Neural progenitor cell (in vitro differentiated cells): Measurements from ENCODE around the gene SLC7A5. TPM values are rescaled to one million over a fixed set of nuclear protein-coding genes. Genes with fewer than 3 reads are reported as not detected.

Source experiments
- DNase-seq: peaks from one replicate; pipeline ENCODE4 v3.0.0-alpha.2; 2016; ENCODE audit warnings: low spot score
- H2AFZ ChIP-seq: fragments of 200-600 bp; sonication (generic); replicated peaks from 2 replicates; pipeline ENCODE4 v1.6.1; 2016; ENCODE audit warnings: antibody characterized with exemption
- H3F3A ChIP-seq: fragments of 200-600 bp; sonication (generic); 2 replicates; pipeline ENCODE4 v1.6.1; 2016; ENCODE audit warnings: antibody characterized with exemption, low read depth
- H3K27ac ChIP-seq: fragments of 200-600 bp; sonication (generic); 2 replicates; pipeline ENCODE4 v1.5.1; 2016; ENCODE audit warnings: mild to moderate bottlenecking
- H3K27me3 ChIP-seq: fragments of 200-600 bp; sonication (generic); 2 replicates; pipeline ENCODE4 v1.6.1; 2016; ENCODE audit warnings: mild to moderate bottlenecking, moderate library complexity
- H3K36me3 ChIP-seq: fragments of 200-600 bp; sonication (generic); 2 replicates; pipeline ENCODE4 v1.5.1; 2016
- H3K4me1 ChIP-seq: fragments of 200-600 bp; sonication (generic); 2 replicates; pipeline ENCODE4 v1.6.1; 2016; ENCODE audit warnings: mixed run types
- H3K4me2 ChIP-seq: fragments of 200-600 bp; sonication (generic); 2 replicates; pipeline ENCODE4 v1.6.1; 2016
- H3K4me3 ChIP-seq: fragments of 200-600 bp; sonication (generic); 2 replicates; pipeline ENCODE4 v1.5.1; 2016
- H3K79me2 ChIP-seq: fragments of 200-600 bp; sonication (generic); 2 replicates; pipeline ENCODE4 v1.6.1; 2016; ENCODE audit warnings: low read depth
- H3K9ac ChIP-seq: fragments of 200-600 bp; sonication (generic); 2 replicates; pipeline ENCODE4 v1.6.1; 2016
- H3K9me3 ChIP-seq: fragments of 200-600 bp; sonication (generic); 2 replicates; pipeline ENCODE4 v1.5.1; 2016; ENCODE audit warnings: low read depth
- H4K20me1 ChIP-seq: fragments of 200-600 bp; sonication (generic); 2 replicates; pipeline ENCODE4 v1.6.1; 2016; ENCODE audit warnings: low read depth
- H3K27ac Mint-ChIP-seq: 3 replicates; pipeline ENCODE4 v1.8.0; 2021; ENCODE audit warnings: mixed read lengths
- H3K27me3 Mint-ChIP-seq: 2 replicates; pipeline ENCODE4 v1.8.0; 2022; ENCODE audit warnings: low read depth, mild to moderate bottlenecking, inconsistent platforms, moderate library complexity, mixed read lengths; ENCODE audit not compliant: insufficient read depth
- H3K36me3 Mint-ChIP-seq: 3 replicates; pipeline ENCODE4 v1.8.0; 2021; ENCODE audit warnings: mixed read lengths
- H3K4me1 Mint-ChIP-seq: 3 replicates; pipeline ENCODE4 v1.8.0; 2021; ENCODE audit warnings: mixed read lengths
- H3K4me3 Mint-ChIP-seq: 3 replicates; pipeline ENCODE4 v1.8.0; 2021; ENCODE audit warnings: mild to moderate bottlenecking, moderate library complexity, mixed read lengths
- H3K9me3 Mint-ChIP-seq: 3 replicates; pipeline ENCODE4 v1.8.0; 2020; ENCODE audit warnings: mixed read lengths
- EZH2 ChIP-seq: fragments of 200-600 bp; sonication (generic); IDR thresholded peaks from 2 replicates; pipeline ENCODE4 v1.6.1; 2017; ENCODE audit warnings: antibody characterized with exemption, mild to moderate bottlenecking, moderate library complexity
- EZH2phosphoT487 ChIP-seq: fragments of 200-600 bp; sonication (generic); IDR thresholded peaks from 2 replicates; pipeline ENCODE4 v1.6.1; 2017; ENCODE audit warnings: antibody characterized with exemption
- total RNA-seq: library from RNA; depleted of rRNA; stranded (reverse); fragments of >200 nt; gene quantifications from 2 replicates; pipeline ENCODE4 v1.2.3, GENCODE V29; 2015; ENCODE audit warnings: low replicate concordance
- TF ChIP-seq, protein P1 (sequence below): fragments of 200-600 bp; sonication (generic); IDR thresholded peaks from 2 replicates; pipeline ENCODE4 v1.5.1; 2017; ENCODE audit warnings: antibody characterized with exemption, mild to moderate bottlenecking

Gene SLC7A5
- total RNA-seq, 1 donor from 2014 or later, result 2.8 TPM

DNA sequence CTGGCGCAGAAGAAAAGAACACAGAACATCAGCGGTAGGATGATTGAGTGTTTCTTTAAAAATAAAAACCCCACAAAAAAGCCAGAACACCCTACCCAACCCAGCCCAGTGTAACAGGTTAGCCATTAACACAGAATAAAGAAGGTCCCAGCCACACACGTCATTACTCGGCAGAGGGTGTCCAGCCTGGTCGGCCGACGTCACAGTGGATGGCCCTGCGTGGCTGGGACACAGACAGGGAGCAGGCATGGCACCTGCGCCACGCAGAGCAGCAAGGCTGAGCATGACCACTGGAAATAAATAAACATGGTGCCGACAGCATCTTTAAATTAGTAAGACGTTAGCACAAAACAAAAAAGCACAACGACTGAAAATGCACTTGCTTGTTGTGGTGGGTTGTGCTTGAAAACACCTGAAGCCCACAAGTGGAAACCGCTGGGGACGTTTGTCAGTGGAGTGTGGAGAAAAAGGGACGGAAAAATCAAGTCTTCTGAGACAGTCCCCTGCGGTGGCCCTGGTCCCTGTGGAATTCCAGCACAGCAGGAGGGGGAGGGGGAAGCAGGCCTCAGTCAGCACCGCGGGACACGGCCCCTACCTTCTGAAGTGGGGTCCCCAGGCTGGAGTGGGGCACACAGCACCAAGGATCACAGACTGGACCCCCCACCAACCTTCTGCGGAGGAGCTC is 39.2 kb downstream of the SLC7A5 start:
- H3K27ac ChIP-seq, result no peak overlapping the region
- H2AFZ ChIP-seq, result no peak overlapping the region
- Mint-ChIP-seq H3K36me3 (peaks cover 3% of the 10 kb centered on the region), H3K4me1 (peaks cover 16% of the 10 kb centered on the region), H3K9me3 (no peaks in the 10 kb centered on the region), H3K4me3 (peak overlapping the region; percentile 36), H3K27me3 (peaks cover 2% of the 10 kb centered on the region), H3K27ac (peak overlapping the region; percentile 50)
- no peak for DNase-seq
- no peaks in the 10 kb centered on the region for H3K36me3 ChIP-seq
- H3K79me2 ChIP-seq, result no peaks in the 10 kb centered on the region
- TF ChIP-seq, protein P1, sequence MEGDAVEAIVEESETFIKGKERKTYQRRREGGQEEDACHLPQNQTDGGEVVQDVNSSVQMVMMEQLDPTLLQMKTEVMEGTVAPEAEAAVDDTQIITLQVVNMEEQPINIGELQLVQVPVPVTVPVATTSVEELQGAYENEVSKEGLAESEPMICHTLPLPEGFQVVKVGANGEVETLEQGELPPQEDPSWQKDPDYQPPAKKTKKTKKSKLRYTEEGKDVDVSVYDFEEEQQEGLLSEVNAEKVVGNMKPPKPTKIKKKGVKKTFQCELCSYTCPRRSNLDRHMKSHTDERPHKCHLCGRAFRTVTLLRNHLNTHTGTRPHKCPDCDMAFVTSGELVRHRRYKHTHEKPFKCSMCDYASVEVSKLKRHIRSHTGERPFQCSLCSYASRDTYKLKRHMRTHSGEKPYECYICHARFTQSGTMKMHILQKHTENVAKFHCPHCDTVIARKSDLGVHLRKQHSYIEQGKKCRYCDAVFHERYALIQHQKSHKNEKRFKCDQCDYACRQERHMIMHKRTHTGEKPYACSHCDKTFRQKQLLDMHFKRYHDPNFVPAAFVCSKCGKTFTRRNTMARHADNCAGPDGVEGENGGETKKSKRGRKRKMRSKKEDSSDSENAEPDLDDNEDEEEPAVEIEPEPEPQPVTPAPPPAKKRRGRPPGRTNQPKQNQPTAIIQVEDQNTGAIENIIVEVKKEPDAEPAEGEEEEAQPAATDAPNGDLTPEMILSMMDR, result no peak
- no peak for TF ChIP-seq EZH2phosphoT487
- TF ChIP-seq EZH2, result no peak
- H3K27me3 ChIP-seq, result no peaks in the 10 kb centered on the region
- H3F3A ChIP-seq, result peaks cover 5% of the 10 kb centered on the region
- H3K4me3 ChIP-seq, result no peak overlapping the region
- H3K4me2 ChIP-seq, result no peak overlapping the region
- peaks cover 15% of the 10 kb centered on the region for H3K4me1 ChIP-seq
- no peaks in the 10 kb centered on the region for H3K9me3 ChIP-seq
- H3K9ac ChIP-seq, result no peak overlapping the region
- no peaks in the 10 kb centered on the region for H4K20me1 ChIP-seq

DNA sequence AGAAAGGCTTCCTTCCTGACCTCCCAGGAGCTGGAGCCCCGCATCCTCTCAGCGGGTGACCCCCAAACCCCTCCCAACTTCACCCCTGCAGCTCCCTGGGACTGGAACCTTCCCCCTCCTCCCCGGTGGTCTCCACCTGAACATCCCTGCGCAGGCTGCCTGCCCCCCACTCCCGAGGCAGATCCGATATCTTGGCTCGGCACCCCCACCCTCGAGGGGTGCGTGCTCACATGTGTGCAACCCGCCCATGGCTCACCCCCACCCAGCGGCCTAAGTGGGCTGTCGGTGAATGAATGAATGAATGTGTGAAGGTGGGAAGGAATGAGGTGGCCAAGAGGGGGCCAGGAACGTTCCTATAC is 39.7 kb downstream of the SLC7A5 start:
- no peak overlapping the region for H3K4me3 Mint-ChIP-seq
- peaks cover 5% of the 10 kb centered on the region for H3F3A ChIP-seq
- TF ChIP-seq, protein P1, result no peak
- TF ChIP-seq EZH2 (no peak), EZH2phosphoT487 (no peak)
- no peak overlapping the region for H2AFZ ChIP-seq
- H3K36me3 ChIP-seq, result no peaks in the 10 kb centered on the region
- no peaks in the 10 kb centered on the region for H4K20me1 ChIP-seq
- H3K27ac ChIP-seq, result no peak overlapping the region
- H3K79me2 ChIP-seq, result no peaks in the 10 kb centered on the region
- no peak overlapping the region for H3K4me3 ChIP-seq
- no peaks in the 10 kb centered on the region for H3K27me3 ChIP-seq
- H3K36me3 Mint-ChIP-seq, result peaks cover 3% of the 10 kb centered on the region
- no peak for DNase-seq
- peaks cover 20% of the 10 kb centered on the region for H3K4me1 ChIP-seq
- H3K9ac ChIP-seq, result no peak overlapping the region
- H3K9me3 Mint-ChIP-seq, result no peaks in the 10 kb centered on the region
- H3K4me2 ChIP-seq, result no peak overlapping the region
- H3K27ac Mint-ChIP-seq, result peak overlapping the region; percentile 50
- H3K27me3 Mint-ChIP-seq, result peaks cover 2% of the 10 kb centered on the region
- H3K4me1 Mint-ChIP-seq, result peaks cover 21% of the 10 kb centered on the region
- H3K9me3 ChIP-seq, result no peaks in the 10 kb centered on the region

DNA sequence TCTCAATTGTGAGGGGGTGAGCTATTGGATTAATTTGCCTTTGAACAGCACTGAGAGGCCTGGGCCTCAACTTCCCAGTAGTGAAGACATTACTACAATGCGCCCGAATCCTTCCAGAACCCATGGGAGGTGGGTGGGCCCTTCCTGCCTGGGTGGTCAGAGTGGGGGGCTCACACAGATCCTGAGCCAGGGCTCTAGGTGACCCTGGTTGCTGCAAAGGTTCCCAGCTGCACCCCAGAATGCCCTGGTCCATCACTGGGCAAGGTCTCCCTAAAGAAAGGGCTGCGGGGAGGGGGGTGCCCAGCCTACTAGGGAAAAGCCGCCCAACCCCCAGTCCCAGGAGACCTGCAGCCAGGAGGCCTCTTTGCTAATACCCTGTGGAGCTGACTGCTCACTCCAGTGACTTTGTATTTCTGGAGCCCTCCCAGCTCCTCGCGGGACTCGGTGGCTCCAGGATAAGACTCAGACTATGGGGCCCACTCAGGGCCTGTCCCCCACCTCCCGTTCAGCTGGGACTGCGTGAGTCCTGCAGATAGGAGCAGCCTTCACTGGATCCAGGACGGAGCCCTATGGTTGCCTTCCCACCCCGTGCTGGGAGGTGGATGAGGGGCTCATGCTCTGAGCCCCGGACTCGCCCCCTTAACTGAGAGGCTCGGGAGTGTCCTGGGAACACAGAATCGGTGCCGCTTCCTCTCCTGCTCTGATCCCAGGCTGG is 40.2 kb downstream of the SLC7A5 start:
- Histone ChIP-seq H3K4me1 (peaks cover 26% of the 10 kb centered on the region), H3K79me2 (no peaks in the 10 kb centered on the region), H3F3A (peaks cover 5% of the 10 kb centered on the region), H3K27me3 (no peaks in the 10 kb centered on the region), H2AFZ (no peak overlapping the region), H3K4me3 (no peak overlapping the region), H3K36me3 (no peaks in the 10 kb centered on the region), H4K20me1 (peaks cover under 1% of the 10 kb centered on the region), H3K4me2 (no peak overlapping the region), H3K9ac (no peak overlapping the region), H3K9me3 (no peaks in the 10 kb centered on the region), H3K27ac (no peak overlapping the region)
- H3K27ac Mint-ChIP-seq, result no peak overlapping the region
- peaks cover 3% of the 10 kb centered on the region for H3K27me3 Mint-ChIP-seq
- peaks cover 3% of the 10 kb centered on the region for H3K36me3 Mint-ChIP-seq
- no peak overlapping the region for H3K4me3 Mint-ChIP-seq
- TF ChIP-seq EZH2phosphoT487 (no peak), EZH2 (no peak)
- TF ChIP-seq, protein P1, result no peak
- H3K4me1 Mint-ChIP-seq, result peaks cover 26% of the 10 kb centered on the region
- no peak for DNase-seq
- H3K9me3 Mint-ChIP-seq, result no peaks in the 10 kb centered on the region
